Gastrocnemius medialis (tissue), 4 donors: ENCODE measurements around the gene SVEP1.

ENCODE experiments used
- CTCF ChIP-seq, 5 experiments: fragments of 450-650 bp in 3 of 5; fragments of 200-600 bp in 2 of 5; sonication (generic) in 2 of 5; IDR thresholded peaks in 4 of 5; conservative IDR thresholded peaks in 1 of 5; 1 replicate in 4 of 5; 2 replicates in 1 of 5; pipeline ENCODE4 v1.5.1; 2016 to 2019; ENCODE audit warnings: antibody characterized with exemption in 5 of 5, mild to moderate bottlenecking in 3 of 5, moderate library complexity in 3 of 5
- POLR2A ChIP-seq, 2 donors: fragments of 450-650 bp; IDR thresholded peaks; one replicate each; pipeline ENCODE4 v1.6.1; 2017; ENCODE audit warnings: antibody characterized with exemption in 2 of 2, mild to moderate bottlenecking in 2 of 2, moderate library complexity in 2 of 2

GRCh38 chr9:110521206-110521605, 58.3 kb downstream of the SVEP1 start:
- no peak for TF ChIP-seq POLR2A (IDR thresholded peaks at IDR 0.05)
- TF ChIP-seq CTCF (IDR thresholded peaks at IDR 0.05 in 4 of 5, conservative IDR thresholded peaks at IDR 0.05 in 1 of 5) = no peak
